GM12878 (cell line): ENCODE results near the gene CYB5B. TPM values are rescaled to one million over a fixed set of nuclear protein-coding genes. Genes with fewer than 3 reads are reported as not detected.

ENCODE experiments used
- ATAC-seq: fragments of 200-7000 bp; cut with Tn5 transposase; 3 replicates; pipeline ENCODE4 v1.9.1; 2020; ENCODE audit warnings: mild to moderate bottlenecking, moderate library complexity
- BruUV-seq: library from RNA; stranded (reverse); fragments of 400-500 nt; replicated peaks from 2 replicates; lab custom pipeline; 2021; lab: Mats Ljungman, UMichigan
- CTCF ChIA-PET: fragments of 300-600 bp; sonication (Branson Sonifier 250); formaldehyde crosslinking; extraction: SDS; loops from one replicate; lab custom pipeline; 2021; ENCODE audit warnings: inconsistent platforms; lab: Yijun Ruan, JAX
- POLR2A ChIA-PET: fragments of 350-600 bp; formaldehyde crosslinking; extraction: SDS; loops from one replicate; lab custom pipeline; 2021; ENCODE audit warnings: inconsistent platforms; lab: Charles Lee
- RAD21 ChIA-PET: fragments of 300-600 bp; sonication (Branson Sonifier 250); formaldehyde crosslinking; loops from one replicate; lab custom pipeline; 2023; ENCODE audit warnings: antibody characterized with exemption; ENCODE audit not compliant: unreplicated experiment; lab: Charles Lee
- SMC1A ChIA-PET: fragments of 300-600 bp; sonication (Branson Sonifier 250); formaldehyde crosslinking; loops from one replicate; lab custom pipeline; 2023; ENCODE audit not compliant: unreplicated experiment, uncharacterized antibody; lab: Charles Lee
- DNase-seq: peaks from one replicate; pipeline ENCODE4 v3.0.0-alpha.2; 2011; ENCODE audit warnings: low read depth, low spot score
- FAIRE-seq: peaks from 3 replicates; lab custom pipeline; 2011; peaks lifted over from hg19 to GRCh38; lab: Jason Lieb, UNC
- H2AFZ ChIP-seq: 2 replicates; pipeline ENCODE4 v1.6.0; 2011; ENCODE audit warnings: low read depth, low read length, control low read depth; ENCODE audit not compliant: control insufficient read depth
- H3K27ac ChIP-seq: 2 replicates; pipeline ENCODE4 v1.5.1; 2011; ENCODE audit warnings: control low read depth; ENCODE audit not compliant: control insufficient read depth, insufficient read depth
- H3K27me3 ChIP-seq, 2 experiments: replicated peaks in 1 of 2; 2 replicates each; pipeline versions ENCODE4 v1.6.0 to v1.6.1; 2011; ENCODE audit warnings: low read length in 1 of 2; ENCODE audit not compliant: control insufficient read depth in 2 of 2, insufficient read depth in 2 of 2
- H3K36me3 ChIP-seq, 2 experiments: 2 replicates each; pipeline ENCODE4 v1.5.1; 2011; ENCODE audit warnings: low read length in 1 of 2; ENCODE audit not compliant: control insufficient read depth in 2 of 2, insufficient read depth in 2 of 2
- H3K4me1 ChIP-seq: 2 replicates; pipeline ENCODE4 v1.6.1; 2011; ENCODE audit warnings: mild to moderate bottlenecking, low read length, moderate library complexity, mixed read lengths; ENCODE audit not compliant: control insufficient read depth, insufficient read depth
- H3K4me2 ChIP-seq: 2 replicates; pipeline ENCODE4 v1.6.0; 2011; ENCODE audit warnings: control low read depth; ENCODE audit not compliant: control insufficient read depth, insufficient read depth
- H3K4me3 ChIP-seq: fragments of 200-600 bp; sonication (generic); 2 replicates; pipeline ENCODE4 v1.5.1; 2016
- H3K79me2 ChIP-seq: 2 replicates; pipeline ENCODE4 v1.6.0; 2011; ENCODE audit warnings: low read length; ENCODE audit not compliant: control insufficient read depth, insufficient read depth
- H3K9ac ChIP-seq: 2 replicates; pipeline ENCODE4 v1.8.0; 2011; ENCODE audit warnings: low read length, control low read depth, mixed read lengths; ENCODE audit not compliant: control insufficient read depth, insufficient read depth
- H3K9me3 ChIP-seq: replicated peaks from 3 replicates; pipeline ENCODE4 v1.5.1; 2011; ENCODE audit warnings: mild to moderate bottlenecking, low read length; ENCODE audit not compliant: control insufficient read depth, insufficient read depth
- H4K20me1 ChIP-seq: 2 replicates; pipeline ENCODE4 v1.6.0; 2011; ENCODE audit not compliant: control insufficient read depth, insufficient read depth
- ATF7 ChIP-seq: fragments of 450-650 bp; IDR thresholded peaks from 2 replicates; pipeline ENCODE4 v1.6.1; 2016; ENCODE audit warnings: low read depth, mild to moderate bottlenecking
- BCL11A ChIP-seq: IDR thresholded peaks from 2 replicates; pipeline ENCODE4 v1.6.1; 2011; ENCODE audit warnings: low read depth, low read length
- HDAC2 ChIP-seq: fragments of 200-600 bp; sonication (generic); IDR thresholded peaks from 2 replicates; pipeline ENCODE4 v1.6.1; 2017
- NR2C1 ChIP-seq: fragments of 450-650 bp; IDR thresholded peaks from 2 replicates; pipeline ENCODE4 v1.6.1; 2017; ENCODE audit warnings: antibody characterized with exemption, mild to moderate bottlenecking, moderate library complexity
- NRF1 ChIP-seq: conservative IDR thresholded peaks from 2 replicates; pipeline ENCODE4 v1.6.1; 2011; ENCODE audit warnings: mild to moderate bottlenecking, low read depth, low read length, improper control_type of control experiment
- RELA ChIP-seq: fragments of 450-650 bp; IDR thresholded peaks from 2 replicates; pipeline ENCODE4 v1.8.0; 2014; ENCODE audit warnings: borderline replicate concordance; ENCODE audit not compliant: partially characterized antibody
- SRF ChIP-seq, 2 experiments: IDR thresholded peaks; 2 replicates each; pipeline ENCODE4 v1.6.1; 2011; ENCODE audit warnings: low read depth in 2 of 2, low read length in 2 of 2, mild to moderate bottlenecking in 1 of 2, moderate library complexity in 1 of 2
- ZNF622 ChIP-seq: fragments of 450-650 bp; IDR thresholded peaks from 2 replicates; pipeline ENCODE4 v1.6.1; 2017; ENCODE audit warnings: mild to moderate bottlenecking, inconsistent platforms
- WGBS: methylation state at CpG from one replicate; pipeline ENCODE4 v1.1.6; 2016; ENCODE audit warnings: low lambda C conversion rate; ENCODE audit not compliant: insufficient replicate concordance, insufficient coverage; ENCODE audit errors: missing lambda C conversion rate; 5-methylcytosine and 5-hydroxymethylcytosine counted together
- in situ Hi-C: fragments of 300-500 bp; cut with MboI; formaldehyde crosslinking; loops from 9 replicates; pipeline ENCODE4 v1.14.3; 2018; ENCODE audit warnings: mixed read lengths
- intact Hi-C: fragments of 100-400 bp; cut with micrococcal nuclease; formaldehyde crosslinking; loops from one replicate; pipeline ENCODE4 v1.14.2; 2022; ENCODE audit not compliant: unreplicated experiment
- polyA plus RNA-seq, 11 experiments: library from polyadenylated mRNA; depleted of rRNA in 4 of 11; unstranded in 6 of 11; stranded (reverse) in 5 of 11; fragments of >200 nt; fragmentation: Nextera tagmentation in 4 of 11; fragmentation: Illumina TruSeq in 1 of 11; extraction: Ambion mirVana in 4 of 11; extraction: Trizol in 1 of 11; gene quantifications; 1 replicate in 1 of 11; 2 replicates in 10 of 11; pipeline versions ENCODE4 v1.2.1 to v1.2.3, GENCODE V29; 2011 to 2016; ENCODE audit warnings: inconsistent platforms in 2 of 11, missing spikeins in 2 of 11, low read depth in 1 of 11
- total RNA-seq, 4 experiments: library from RNA; depleted of rRNA in 3 of 4; stranded (reverse); fragments of >200 nt in 3 of 4; fragmentation: Illumina TruSeq in 1 of 4; extraction: Trizol in 1 of 4; gene quantifications; 2 replicates each; pipeline versions ENCODE4 v1.2.1 to v1.2.3, GENCODE V29; 2013 to 2021
- TF ChIP-seq, protein P1 (sequence below): fragments of 450-650 bp; IDR thresholded peaks from 2 replicates; pipeline ENCODE4 v1.6.1; 2017; ENCODE audit warnings: borderline replicate concordance
- TF ChIP-seq, protein P2 (sequence below): fragments of 450-650 bp; IDR thresholded peaks from 2 replicates; pipeline ENCODE4 v1.6.1; 2014; ENCODE audit warnings: mild to moderate bottlenecking
- TF ChIP-seq, protein P3 (sequence below): fragments of 450-650 bp; formaldehyde crosslinking; IDR thresholded peaks from 2 replicates; pipeline ENCODE4 v1.4.0; 2020; ENCODE audit warnings: mild to moderate bottlenecking, moderate library complexity
- TF ChIP-seq, protein P4 (sequence below): IDR thresholded peaks from 2 replicates; pipeline ENCODE4 v1.6.1; 2011; ENCODE audit warnings: borderline replicate concordance, low read depth, mild to moderate bottlenecking, moderate library complexity, low read length; ENCODE audit not compliant: insufficient read depth, poor library complexity, severe bottlenecking
- TF ChIP-seq, protein P5 (sequence below): IDR thresholded peaks from 2 replicates; pipeline ENCODE4 v1.6.1; 2012; ENCODE audit warnings: low read depth, low read length, improper control_type of control experiment
- TF ChIP-seq, protein P6 (sequence below): fragments of 450-650 bp; IDR thresholded peaks from 2 replicates; pipeline ENCODE4 v1.6.1; 2017; ENCODE audit warnings: mild to moderate bottlenecking

The CYB5B gene
- total and polyA plus RNA-seq, 10 of the 15 experiments (the other 5 are each of a cell fraction or from before 2014, with no cell fraction given) = 145 to 305 (median 179) TPM

DNA sequence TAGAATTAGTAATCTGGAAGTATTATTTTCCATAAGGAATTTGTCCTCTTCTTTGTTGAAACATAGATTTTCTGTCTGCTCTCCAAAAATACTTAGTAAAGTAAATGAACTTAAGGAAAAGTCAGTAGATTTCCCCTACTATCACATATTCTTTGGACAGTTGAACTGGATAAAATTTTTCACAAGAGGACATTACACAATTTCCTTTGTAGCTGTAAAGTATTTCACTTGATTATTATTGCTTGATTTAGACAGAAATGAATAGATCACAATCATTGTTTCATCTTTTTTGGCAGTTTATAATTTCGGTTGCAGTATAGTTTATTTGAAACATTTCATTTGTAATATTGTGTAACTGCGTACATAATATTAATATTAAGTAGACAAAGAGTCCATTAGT is 12.5 kb downstream of the CYB5B start:
- ChIA-PET SMC1A (interaction anchor here (0.6 kb wide), 1 partner anchor 305 kb away, joined by 4 read pairs; no protein-coding TSS in a partner anchor), RAD21 (interaction anchor here (3.0 kb wide), 1 partner anchor 12 kb away, joined by 9 read pairs; the partner anchor contains the start of gene CYB5B), POLR2A (no interaction called here), CTCF (no interaction called here)
- H3K27me3 ChIP-seq = no peaks in the 10 kb centered on the region
- ATAC-seq (no peak), FAIRE-seq (no peak), DNase-seq (no peak)
- peaks cover 89% of the 10 kb centered on the region for H3K79me2 ChIP-seq
- in situ Hi-C loops = no loop called here
- no TSS peak for BruUV-seq
- H3K27ac ChIP-seq = no peak overlapping the region; the same call in 1 of the 2 replicates
- H3K36me3 ChIP-seq = peaks cover 0 to 16% of the 10 kb centered on the region in 2 experiments; a peak in 2 of 4 replicates
- WGBS = 96% methylated on average over 2 of the region's 2 CpGs
- H3K9ac ChIP-seq = no peak overlapping the region
- 0 out of 2 replicates have a peak, but pooled peaks cover 4% of the 10 kb centered on the region for H4K20me1 ChIP-seq
- H3K9me3 ChIP-seq = no peaks in the 10 kb centered on the region
- intact Hi-C loops = no loop called here
- H2AFZ ChIP-seq = no peak overlapping the region
- H3K4me3 ChIP-seq = no peak overlapping the region
- H3K4me2 ChIP-seq = no peak overlapping the region
- peaks cover 33% of the 10 kb centered on the region for H3K4me1 ChIP-seq
- TF ChIP-seq ZNF622 (no peak), HDAC2 (no peak), NRF1 (no peak), RELA (no peak), BCL11A (no peak), NR2C1 (no peak), ATF7 (no peak), SRF (IDR thresholded peaks at IDR 0.05; ENCODE audit: low read depth in 2 of 2, low read length in 2 of 2) (no peak)
- TF ChIP-seq, protein P1, sequence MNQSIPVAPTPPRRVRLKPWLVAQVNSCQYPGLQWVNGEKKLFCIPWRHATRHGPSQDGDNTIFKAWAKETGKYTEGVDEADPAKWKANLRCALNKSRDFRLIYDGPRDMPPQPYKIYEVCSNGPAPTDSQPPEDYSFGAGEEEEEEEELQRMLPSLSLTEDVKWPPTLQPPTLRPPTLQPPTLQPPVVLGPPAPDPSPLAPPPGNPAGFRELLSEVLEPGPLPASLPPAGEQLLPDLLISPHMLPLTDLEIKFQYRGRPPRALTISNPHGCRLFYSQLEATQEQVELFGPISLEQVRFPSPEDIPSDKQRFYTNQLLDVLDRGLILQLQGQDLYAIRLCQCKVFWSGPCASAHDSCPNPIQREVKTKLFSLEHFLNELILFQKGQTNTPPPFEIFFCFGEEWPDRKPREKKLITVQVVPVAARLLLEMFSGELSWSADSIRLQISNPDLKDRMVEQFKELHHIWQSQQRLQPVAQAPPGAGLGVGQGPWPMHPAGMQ = no peak
- TF ChIP-seq, protein P2, sequence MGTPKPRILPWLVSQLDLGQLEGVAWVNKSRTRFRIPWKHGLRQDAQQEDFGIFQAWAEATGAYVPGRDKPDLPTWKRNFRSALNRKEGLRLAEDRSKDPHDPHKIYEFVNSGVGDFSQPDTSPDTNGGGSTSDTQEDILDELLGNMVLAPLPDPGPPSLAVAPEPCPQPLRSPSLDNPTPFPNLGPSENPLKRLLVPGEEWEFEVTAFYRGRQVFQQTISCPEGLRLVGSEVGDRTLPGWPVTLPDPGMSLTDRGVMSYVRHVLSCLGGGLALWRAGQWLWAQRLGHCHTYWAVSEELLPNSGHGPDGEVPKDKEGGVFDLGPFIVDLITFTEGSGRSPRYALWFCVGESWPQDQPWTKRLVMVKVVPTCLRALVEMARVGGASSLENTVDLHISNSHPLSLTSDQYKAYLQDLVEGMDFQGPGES = no peak
- TF ChIP-seq, protein P3, sequence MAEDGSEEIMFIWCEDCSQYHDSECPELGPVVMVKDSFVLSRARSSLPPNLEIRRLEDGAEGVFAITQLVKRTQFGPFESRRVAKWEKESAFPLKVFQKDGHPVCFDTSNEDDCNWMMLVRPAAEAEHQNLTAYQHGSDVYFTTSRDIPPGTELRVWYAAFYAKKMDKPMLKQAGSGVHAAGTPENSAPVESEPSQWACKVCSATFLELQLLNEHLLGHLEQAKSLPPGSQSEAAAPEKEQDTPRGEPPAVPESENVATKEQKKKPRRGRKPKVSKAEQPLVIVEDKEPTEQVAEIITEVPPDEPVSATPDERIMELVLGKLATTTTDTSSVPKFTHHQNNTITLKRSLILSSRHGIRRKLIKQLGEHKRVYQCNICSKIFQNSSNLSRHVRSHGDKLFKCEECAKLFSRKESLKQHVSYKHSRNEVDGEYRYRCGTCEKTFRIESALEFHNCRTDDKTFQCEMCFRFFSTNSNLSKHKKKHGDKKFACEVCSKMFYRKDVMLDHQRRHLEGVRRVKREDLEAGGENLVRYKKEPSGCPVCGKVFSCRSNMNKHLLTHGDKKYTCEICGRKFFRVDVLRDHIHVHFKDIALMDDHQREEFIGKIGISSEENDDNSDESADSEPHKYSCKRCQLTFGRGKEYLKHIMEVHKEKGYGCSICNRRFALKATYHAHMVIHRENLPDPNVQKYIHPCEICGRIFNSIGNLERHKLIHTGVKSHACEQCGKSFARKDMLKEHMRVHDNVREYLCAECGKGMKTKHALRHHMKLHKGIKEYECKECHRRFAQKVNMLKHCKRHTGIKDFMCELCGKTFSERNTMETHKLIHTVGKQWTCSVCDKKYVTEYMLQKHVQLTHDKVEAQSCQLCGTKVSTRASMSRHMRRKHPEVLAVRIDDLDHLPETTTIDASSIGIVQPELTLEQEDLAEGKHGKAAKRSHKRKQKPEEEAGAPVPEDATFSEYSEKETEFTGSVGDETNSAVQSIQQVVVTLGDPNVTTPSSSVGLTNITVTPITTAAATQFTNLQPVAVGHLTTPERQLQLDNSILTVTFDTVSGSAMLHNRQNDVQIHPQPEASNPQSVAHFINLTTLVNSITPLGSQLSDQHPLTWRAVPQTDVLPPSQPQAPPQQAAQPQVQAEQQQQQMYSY (CRISPR knock-in tag) = no peak
- TF ChIP-seq, protein P4, sequence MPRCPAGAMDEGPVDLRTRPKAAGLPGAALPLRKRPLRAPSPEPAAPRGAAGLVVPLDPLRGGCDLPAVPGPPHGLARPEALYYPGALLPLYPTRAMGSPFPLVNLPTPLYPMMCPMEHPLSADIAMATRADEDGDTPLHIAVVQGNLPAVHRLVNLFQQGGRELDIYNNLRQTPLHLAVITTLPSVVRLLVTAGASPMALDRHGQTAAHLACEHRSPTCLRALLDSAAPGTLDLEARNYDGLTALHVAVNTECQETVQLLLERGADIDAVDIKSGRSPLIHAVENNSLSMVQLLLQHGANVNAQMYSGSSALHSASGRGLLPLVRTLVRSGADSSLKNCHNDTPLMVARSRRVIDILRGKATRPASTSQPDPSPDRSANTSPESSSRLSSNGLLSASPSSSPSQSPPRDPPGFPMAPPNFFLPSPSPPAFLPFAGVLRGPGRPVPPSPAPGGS = no peak
- TF ChIP-seq, protein P5, sequence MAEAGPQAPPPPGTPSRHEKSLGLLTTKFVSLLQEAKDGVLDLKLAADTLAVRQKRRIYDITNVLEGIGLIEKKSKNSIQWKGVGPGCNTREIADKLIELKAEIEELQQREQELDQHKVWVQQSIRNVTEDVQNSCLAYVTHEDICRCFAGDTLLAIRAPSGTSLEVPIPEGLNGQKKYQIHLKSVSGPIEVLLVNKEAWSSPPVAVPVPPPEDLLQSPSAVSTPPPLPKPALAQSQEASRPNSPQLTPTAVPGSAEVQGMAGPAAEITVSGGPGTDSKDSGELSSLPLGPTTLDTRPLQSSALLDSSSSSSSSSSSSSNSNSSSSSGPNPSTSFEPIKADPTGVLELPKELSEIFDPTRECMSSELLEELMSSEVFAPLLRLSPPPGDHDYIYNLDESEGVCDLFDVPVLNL = no peak
- TF ChIP-seq, protein P6, sequence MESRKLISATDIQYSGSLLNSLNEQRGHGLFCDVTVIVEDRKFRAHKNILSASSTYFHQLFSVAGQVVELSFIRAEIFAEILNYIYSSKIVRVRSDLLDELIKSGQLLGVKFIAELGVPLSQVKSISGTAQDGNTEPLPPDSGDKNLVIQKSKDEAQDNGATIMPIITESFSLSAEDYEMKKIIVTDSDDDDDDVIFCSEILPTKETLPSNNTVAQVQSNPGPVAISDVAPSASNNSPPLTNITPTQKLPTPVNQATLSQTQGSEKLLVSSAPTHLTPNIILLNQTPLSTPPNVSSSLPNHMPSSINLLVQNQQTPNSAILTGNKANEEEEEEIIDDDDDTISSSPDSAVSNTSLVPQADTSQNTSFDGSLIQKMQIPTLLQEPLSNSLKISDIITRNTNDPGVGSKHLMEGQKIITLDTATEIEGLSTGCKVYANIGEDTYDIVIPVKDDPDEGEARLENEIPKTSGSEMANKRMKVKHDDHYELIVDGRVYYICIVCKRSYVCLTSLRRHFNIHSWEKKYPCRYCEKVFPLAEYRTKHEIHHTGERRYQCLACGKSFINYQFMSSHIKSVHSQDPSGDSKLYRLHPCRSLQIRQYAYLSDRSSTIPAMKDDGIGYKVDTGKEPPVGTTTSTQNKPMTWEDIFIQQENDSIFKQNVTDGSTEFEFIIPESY = no peak
